ENCODE data around the gene UBAC1.
"Not testable (repeated sequence)": the region's sequence is repeated elsewhere in the genome, so short reads cannot be mapped to it uniquely, and the experiment has no call there.

The UBAC1 gene

DNA sequence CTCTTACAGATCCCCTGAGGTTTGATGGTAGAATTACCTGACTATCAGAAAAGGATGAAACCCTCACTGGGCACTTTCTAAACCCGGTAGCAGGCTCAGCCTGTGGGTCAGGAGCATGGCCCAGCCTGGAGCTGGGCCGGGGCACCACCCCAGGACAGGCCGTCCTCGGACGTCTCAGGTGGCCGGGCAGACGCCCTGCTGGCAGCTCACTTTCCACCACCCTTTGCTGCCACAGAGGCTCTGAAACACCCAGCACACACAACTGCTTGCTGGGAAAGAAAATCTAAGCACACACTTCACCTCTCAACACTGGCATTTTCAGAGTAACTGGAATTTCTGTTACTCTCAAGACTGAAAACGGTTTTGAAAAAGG lies 4.4 kb downstream of the UBAC1 start:
- no peak for DNase-seq

DNA sequence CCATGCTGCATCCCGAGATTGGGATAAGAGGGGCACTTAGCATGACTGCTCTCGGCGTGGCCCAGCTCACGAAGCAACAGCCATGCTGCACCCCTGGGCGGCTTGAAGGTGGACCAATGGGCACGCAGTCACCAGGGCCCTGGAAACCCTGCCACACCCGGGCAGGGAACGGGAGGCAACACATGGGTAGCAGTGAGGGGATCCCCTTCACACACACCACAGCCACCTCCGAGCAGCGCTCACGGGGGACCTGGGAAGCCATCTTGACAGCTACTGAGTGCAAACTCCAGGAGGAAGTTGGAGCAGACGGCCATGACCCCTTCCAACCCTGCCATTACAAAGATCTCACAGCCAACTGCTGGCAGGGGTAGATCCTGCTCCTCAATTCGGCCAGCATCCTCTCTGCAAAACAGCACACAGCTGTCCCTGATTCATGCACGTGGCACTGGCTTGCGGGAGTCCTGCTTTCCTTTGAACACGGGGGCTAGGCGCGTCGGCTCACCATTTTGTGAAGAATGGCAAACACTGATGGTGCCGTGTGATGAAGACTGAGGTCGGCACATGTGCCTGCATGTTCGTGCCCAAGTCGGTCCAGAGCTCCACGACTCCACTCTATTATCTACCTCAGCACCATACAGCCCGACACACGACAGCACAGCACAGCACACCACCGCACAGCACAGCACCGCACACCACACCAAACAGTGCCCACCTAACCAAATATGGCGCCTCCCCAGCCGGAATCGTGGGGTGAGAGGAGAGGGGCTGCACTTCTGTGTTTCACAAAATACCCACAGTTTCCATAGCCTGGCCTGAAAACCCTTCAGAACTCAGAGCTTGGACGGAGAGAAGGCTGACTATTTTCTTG lies 5.0 kb downstream of the UBAC1 start:
- no peak for DNase-seq

DNA sequence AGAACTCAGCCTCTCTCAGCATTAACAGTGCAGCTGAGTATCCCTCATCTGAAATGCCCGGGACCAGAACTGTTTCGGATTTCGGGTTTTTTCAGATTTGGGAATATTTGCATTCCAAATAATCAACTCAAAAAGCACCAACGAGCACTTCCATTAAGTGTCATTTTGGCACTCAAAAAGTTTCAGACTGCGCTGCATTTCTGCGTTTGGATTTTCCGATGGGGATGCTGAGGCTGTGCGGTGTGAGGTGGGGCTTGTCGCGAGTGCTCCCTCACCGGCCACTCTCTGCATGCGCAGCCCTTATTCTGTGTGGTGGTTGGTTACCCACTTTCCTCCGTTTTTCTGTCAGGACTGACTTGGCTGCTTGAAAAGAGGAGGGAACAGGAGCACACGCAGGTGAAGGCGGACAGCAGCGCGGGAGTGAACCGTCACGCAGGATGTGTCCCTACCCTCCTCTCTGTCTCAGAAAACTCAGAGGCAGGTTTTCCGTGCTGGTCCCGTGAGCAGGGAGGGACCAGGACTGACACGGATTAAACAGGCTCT lies 8.4 kb downstream of the UBAC1 start:
- DNase-seq: no peak

DNA sequence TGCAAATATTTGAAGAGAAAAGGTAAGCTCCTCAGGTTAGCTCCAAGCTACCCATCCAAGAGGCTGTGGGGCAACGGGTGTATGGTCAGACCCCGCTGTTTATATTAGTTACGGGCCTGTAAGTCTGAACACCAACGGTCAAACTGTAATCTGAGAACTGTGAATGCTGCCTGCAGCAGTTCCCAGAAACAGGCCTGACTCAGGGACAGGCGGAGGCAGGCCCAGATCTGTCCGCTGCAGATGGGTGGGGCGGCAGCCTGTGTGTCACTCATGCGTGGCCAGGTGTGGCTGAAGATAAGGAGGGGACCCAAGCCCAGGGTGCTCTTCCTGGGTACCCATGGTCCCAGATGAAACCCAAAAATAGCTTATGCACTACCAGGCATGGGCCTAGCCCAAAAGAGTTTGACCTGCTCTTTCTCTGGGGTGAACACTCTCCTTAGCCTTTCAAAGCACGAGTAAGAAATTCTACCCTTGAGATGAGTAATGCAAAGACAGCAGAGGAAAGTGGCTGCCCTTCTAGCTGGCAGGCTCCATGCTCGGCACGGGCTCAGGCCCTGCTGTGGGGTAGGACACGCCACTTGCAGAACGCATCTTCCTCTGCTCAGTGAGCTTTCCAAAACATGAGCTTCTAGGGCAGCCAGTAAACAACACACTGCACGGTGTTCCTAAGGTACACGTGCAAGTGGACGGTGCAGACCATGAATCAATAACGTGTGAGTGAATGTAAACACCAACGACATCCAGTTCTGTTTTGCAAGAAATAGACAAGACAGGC lies 9.1 kb downstream of the UBAC1 start:
- DNase-seq: no peak

DNA sequence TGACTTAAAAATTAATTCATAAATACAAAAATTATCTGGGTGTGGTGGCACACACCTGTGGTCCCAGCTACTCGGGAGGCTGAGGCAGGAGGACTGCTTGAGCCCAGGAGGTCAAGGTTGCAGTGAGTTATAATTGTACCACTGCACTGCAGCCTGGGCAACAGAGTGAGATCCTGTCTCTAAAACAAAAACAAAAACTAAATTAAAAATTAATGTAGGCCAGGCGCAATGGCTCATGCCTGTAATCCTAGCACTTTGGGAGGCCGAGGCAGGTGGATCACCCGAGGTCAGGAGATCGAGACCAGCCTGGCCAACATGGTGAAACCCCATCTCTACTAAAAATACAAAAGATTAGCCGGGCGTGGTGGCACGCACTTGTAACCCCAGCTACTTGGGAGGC lies 9.9 kb downstream of the UBAC1 start:
- not testable (repeated sequence) for DNase-seq

DNA sequence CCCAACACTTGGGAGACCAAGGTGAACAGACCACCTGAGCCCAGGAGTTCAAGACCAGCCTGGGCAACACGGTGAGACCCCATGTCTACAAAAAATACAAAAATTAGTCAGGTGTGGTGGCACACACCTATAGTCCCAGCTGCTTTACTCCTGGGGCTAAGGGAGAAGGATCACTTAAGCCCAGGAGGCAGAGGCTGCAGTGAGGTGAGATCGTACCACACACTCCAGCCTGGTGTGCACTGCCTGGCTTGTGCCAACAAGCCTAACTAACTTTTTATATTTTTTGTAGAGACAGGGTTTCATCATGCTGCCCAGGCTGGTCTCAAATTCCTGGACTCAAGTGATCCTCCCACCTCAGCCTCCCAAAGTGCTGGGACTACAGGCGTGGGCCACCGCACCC lies 10.3 kb downstream of the UBAC1 start:
- not testable (repeated sequence) for DNase-seq

DNA sequence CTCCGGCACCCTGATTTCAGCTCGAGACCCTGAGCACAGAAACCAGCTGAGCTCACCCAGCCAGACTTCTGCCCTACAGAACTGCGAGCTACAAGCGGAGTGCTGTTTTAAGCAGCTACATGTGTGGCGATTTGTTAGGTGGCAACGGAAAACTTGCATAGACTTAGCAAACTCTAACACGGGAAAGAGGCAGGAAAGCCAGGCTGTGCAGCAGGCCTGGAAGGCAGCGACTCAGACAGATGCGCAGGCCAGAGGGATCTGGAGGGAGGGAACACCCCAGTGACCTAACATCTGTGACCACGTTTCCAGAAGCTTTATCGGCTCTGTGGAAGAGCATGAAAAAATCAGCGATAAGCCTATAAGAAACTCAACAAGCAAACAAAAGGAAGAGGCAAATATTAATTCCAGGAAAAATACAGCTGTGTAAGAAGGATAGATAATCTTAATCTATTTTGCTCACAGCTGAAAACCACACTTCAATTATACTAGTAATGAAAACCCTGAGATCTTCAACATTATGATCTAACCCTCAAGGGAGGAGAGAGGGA lies 11.0 kb downstream of the UBAC1 start:
- no peak for DNase-seq

DNA sequence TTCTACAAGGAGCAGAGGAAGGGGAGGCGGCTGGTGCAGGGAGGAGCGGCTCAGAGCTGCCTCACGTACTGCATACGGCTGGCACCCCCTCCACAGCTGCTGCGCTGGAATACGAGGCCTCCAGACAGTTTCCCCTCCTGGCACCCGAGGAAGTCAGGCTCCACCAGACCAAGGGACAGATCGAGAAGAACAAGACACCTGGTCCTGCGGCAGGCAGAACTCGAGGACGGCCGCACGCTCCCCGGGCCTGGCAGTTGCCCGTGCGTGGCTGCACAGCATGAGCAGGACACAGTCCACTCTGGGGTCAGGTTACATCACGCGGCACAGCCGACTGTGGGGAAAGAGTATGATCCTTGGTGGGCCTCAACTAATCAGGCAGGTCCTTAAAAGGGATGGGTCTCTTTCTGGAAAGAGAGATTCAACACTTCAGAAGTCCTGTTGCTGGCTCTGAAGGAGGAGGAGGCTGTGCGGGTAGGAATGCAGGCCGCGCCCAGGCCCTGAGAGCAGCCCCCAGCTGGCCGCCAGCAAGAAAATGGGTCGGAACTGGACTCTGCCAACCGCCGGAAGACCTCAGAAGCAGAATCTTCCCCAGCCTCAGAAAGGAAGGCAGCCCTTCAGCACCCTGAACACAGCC lies 11.6 kb downstream of the UBAC1 start:
- DNase-seq: no peak

DNA sequence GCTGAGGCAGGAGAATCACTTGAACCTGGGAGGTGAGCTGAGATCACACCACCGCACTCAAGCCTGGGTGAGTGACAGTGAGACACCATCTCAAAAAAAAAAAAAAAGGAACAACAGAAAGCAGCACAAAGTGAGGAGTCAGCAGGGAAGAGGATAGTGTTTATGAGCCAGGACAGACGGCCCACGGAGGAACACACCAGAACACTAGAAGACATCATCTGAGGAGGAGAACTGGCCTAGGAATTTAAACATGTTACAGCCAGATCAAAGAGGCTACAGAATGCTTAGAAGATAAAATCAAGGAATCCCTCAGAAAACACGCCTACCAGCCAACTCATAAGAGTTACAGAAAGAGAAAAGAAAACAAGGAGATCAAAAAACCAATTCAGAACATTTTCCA lies 12.2 kb downstream of the UBAC1 start:
- no peak for DNase-seq

DNA sequence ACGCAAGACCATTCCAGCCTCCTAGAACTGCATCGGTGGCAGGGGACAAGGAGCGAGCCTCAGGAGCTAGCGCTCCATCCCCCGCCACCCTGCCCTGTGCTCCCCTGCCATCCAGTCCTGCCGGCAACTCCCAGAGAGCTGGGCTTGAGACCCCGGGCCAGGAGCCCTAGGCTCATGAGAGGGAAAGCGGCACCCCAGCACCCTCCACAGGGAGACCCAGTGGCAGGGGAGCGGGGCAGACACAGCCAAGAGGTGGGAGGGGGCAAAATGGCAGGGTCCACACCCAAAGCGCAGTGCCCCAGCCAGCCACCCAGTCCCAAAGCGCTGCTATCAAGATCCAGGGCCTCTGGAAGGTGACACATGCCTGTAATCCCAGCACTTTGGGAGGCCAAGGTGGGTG lies 12.7 kb downstream of the UBAC1 start:
- DNase-seq: no peak

DNA sequence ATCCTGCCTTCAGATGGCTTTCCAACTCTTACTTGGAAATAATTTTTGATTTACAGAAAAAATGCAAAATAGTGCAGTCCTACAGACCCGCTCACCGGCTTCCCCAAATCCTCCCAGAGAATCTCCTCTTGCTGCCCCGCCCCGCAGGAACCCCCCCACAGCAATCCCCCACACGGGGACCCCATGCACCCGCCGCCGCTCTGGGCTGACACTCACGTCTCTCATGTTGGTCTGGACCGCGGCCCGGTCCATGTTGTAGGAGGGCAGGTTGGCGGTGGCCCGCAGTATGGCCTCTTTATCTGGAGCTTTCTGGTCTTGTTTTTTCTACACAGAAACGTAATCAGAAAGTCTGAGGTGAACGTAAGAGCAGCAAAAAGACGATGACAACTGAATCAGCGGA lies 13.6 kb downstream of the UBAC1 start:
- no peak for DNase-seq

DNA sequence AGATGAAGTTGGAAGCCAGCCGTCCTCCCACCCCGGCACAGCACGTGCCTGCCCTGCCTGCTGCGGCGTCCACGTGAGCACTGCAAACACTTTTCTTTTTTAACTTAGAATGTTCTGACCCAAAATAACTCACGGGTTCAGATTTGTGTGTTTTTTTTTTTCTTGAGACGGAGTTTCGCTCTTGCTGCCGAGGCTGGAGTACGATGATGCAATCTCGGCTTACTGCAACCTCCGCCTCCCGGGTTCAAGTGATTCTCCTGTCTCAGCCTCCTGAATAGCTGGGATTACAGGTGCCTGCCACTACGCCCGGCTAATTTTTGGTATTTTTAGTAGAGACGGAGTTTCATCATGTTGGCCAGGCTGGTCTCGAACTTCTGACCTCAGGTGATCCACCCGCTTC lies 14.1 kb downstream of the UBAC1 start:
- not testable (repeated sequence) for DNase-seq

DNA sequence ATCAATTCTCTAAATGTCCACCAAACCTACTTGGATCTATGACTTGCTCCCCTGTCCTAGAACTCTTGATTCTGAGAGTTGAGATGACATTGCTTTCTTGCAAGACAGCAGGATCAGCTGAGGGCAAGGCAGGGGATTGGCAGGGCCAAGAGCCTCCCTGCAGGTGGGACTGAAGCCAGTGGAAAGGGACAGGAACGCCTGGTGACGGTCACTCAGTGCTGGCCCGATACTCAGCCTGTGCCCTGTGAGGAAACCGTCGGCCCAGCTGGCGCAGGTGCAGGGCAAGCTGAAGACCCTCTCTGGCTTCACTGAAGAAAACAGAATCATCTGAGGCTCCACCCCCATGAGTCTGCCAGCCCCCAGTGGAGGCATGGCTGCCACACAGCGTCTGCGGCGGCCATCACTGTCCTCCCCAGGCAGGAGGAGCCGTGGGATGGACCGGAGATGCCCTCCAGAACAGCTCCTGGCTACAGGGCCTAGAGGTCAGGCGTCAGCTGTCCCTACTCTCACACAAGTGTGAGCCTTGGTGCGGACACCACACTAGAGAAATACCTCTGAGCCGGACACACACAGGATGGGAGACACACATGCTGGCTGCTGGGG lies 14.7 kb downstream of the UBAC1 start:
- DNase-seq: no peak

DNA sequence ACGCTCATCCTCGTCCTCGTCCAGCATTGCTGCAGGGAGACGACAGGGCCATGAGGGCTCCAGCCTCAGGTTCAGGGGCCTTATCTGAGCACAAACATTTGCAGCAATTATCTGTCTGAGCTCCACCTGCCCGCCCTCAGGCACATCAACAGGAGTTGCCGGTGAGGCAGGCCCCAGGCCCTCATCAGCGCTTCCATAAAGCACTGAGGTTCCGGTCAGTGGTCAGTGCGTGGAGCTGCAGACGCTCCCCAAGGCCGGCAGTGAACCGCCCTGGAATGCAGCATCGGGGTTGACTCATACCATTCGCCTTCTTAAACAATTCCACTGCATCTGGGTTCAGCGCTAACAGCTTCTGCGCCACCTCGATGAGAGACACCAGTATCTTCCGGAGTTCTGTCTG lies 15.2 kb downstream of the UBAC1 start:
- DNase-seq: no peak

DNA sequence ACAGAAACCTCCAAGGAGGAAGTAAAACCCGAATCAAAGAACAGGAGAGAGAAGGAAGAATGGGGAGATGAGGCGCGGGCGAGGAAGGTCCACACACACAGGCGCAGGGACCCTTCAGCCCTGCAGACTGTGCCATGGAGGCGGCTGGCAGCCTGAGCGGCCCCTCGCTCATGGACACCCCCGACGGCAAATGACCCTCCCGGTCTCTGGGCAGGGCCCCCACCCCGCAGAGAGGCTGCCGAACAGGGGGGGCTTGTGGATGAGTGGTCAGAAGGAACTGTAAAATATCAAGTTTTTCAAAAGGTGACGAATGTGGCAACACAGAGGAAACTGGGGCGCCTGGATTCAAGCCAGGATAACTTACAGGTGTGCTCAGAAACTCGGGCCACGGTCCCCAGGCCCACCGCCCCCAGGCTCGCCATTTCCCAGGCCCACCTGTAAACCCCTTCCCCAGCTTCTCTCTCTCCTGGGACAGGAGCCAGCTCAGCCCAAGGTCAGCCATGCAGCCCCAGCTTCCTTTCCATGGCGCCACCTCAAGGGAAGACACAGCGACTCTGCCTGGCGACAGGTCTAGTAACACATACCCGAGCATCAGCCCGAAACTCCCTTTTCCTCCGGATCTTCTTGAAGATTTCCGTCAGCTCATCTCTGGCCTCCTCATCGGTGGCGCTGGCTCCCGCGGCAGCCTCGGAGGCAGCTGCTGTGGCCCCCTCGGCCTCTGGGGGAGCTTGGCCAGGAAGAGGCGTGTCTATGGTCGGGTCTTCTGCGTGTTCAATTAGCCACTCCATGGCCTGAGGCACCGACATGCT lies 16.5 kb downstream of the UBAC1 start:
- no peak for DNase-seq

DNA sequence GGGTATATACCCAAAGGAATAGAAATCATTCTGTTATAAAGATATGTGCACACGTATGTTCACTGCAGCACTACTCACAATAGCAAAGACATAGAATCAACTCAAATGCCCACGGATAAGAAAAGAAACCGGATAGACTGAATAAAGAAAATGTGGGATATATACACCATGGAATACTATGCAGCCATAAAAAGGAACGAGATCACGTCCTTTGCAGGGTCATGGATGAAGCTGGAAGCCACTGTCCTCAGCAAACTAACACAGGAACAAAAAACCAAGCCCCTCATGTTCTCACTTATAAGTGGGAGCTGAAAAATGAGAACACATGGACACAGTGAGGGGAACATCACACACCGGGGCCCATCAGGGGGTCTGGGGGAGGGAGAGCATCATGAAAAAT lies 17.6 kb downstream of the UBAC1 start:
- DNase-seq: not testable (repeated sequence)

DNA sequence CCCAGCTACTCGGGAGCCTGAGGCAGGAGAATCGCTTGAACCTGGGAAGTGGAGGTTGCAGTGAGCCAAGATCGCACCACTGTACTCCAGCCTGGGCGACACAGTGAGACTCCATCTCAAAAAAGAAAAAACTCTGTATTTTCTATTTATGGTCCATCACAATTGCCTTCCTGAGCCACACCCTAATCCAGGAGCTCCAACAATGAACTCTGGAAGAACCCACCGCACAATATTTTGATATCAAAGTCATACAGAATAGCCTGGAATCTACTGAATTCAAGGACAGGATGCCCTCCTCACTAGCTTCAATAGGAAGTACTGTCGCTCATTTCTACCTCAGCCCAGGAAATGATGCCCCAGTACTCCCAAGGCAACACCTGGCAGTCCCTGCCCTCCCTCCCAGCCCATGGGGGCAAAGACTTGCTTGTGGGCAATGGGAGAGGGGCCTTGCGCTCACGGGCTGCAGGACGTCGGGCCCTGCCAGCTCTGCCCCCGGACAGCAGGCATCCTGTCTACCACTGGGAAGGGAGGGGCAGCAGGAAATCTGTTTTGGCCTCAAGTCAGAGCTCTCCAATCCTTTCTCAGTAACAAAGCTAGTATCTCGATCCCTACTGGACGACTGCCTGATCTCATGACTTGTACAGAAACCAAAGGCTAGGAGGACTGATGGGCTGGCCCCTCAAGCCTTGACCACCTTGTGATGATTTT lies 19.7 kb downstream of the UBAC1 start:
- DNase-seq: no peak

DNA sequence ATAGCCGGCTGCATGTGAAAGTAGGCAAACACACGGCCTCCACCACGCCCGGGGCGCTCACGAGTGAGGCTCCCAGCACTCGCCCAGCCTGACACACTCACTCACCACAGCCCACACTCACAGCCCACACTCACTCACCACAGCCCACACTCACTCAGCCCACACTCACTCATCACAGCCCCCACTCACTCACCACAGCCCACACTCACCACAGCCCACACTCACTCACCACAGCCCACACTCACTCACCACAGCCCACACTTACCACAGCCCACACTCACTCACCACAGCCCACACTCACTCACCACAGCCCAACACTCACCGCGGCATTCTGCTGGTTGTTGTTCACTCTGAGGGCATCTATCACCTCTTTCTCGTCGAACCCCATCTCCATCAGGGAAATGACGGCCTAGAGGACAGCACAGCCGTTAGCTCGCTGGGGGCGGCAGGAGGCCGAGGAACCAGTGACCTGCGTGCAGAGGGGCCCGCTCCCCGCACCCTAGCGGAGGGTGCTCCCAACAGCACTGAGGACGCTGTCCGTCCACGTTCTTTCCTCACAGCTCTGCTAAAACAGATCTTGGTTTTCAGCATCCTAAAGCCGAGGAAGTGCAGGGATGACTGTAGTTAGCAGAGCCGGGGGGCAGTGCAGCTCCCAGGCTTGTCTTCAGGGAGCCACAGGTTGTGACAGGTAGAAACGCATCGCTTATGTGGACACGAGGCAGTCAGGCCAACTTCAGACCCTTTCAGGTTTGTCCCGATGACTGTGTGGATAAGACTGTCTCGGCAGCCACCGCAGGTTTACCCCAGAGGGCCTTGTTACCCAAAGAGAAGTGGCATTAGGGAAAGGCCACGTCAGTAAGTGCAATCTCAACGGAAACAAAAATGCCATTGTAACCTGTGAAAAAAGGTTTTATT lies 21.6 kb downstream of the UBAC1 start:
- no peak for DNase-seq

DNA sequence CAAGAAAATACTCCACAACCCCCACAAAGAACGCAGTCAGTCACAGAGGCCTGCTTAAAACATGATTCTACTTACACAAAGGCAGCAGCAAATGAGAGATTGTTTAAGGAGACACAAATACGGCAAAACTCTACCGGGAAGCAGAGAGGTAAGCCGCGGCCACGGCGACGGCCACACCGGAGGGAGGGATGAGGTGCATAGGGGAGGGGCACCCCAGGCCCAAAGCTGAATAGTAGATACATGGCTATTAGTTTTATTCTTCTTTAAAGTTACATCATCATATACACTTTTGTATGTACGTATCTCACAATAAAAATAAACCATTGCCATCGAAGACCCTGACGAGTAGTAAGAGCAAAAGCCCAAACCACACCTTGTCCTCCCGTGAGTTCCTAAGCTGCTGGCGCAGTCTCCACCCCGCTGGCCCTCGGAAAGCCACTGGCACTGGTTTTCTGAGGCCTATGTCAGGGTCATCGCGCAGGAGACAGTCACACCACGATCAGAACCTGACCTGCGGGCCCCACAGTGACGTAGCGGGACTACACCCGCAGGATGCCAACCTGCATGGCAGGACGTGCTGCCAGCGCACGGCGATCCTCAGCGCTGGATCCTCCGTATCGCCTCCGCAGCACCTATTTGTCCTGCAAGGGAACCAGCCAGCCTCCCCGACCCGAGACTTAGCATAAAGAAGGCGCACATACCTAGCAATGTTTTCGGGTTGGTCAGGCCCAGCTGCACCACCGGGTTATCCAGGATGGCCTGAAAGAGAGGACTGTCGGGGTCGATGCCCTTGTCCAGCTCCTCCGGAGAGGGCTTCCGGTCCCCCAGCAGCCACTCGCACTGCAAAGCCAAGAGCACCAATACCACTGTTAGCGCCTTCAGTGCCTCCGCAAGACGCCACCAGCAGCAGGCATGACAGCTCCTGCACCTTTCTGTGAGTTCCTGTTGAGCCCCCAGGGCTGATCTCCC lies 23.4 kb downstream of the UBAC1 start:
- DNase-seq: no peak
